GM21360 (cell line): ENCODE measurements around the gene PIGV.

ENCODE experiments used
- ATAC-seq: cut with Tn5 transposase; IDR thresholded peaks from one replicate; pipeline ENCODE4 v1.9.1; 2021; ENCODE audit warnings: mild to moderate bottlenecking, moderate library complexity; ENCODE audit not compliant: unreplicated experiment

Gene PIGV

GRCh38 chr1:26787706-26788514, at the start of gene PIGV:
Gene PIGV (plus strand): TSS chr1:26787950. CDS start chr1:26790816, 2,866 bp downstream.
- ATAC-seq = peak; percentile 50

GRCh38 chr1:26739329-26739914, 48.3 kb upstream of the PIGV start:
- ATAC-seq = no peak

- no peak for ATAC-seq
Observed at GRCh38 chr1:26740023-26740634, 47.6 kb upstream of the PIGV start.

GRCh38 chr1:26740952-26741351, 46.8 kb upstream of the PIGV start:
- ATAC-seq = no peak

DNA sequence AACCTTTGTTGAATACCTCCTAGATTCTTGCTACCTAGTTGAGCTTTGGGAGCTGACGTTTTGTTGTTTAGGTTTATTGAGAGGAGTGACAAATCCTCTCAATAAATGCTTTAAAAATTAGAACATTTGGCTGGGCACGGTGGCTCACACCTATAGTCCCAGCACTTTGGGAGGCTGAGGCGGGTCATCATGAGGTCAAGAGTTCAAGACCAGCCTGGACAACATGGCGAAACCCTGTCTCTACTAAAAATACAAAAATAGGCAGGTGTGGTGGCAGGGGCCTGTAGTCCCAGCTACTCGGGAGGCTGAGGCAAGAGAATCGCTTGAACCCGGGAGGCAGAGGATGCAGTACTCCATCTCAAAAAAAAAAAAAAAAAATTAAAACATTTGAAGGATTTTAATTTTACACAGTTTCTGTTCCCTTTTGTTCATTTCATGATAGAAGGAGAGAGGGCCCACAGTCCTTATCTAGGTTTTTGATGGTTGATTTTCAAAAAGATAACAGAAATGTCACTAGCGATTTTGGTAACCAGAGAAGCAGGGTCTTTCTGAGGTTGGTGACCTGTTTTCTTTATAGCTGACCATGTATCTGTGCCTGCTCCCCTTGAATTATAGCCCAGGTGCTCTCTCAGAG, 44.2 kb upstream of the PIGV start:
- no peak for ATAC-seq

GRCh38 chr1:26744075-26744959, 43.4 kb upstream of the PIGV start:
- peak; percentile 91 for ATAC-seq

GRCh38 chr1:26745191-26745590, 42.6 kb upstream of the PIGV start:
- ATAC-seq = no peak

DNA sequence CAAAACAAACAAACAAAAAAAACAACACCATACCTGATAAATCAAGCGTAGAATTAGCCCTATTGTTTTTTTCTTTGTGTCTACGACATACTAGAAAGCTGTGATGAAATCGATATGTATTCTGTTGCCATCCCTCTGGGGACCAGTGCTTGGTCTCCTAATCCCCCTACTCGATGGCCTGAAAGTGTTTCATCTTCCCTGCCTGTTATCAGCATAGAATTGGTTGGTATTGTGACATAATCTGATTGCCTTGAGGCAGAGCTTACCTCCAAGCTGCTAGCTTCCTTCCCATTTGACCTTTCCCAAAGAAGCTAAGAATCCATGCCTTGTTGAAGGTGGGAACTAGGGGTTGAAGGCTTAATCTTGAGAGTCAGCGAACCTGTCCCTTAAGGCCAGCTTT, 40.7 kb upstream of the PIGV start:
- ATAC-seq = no peak

DNA sequence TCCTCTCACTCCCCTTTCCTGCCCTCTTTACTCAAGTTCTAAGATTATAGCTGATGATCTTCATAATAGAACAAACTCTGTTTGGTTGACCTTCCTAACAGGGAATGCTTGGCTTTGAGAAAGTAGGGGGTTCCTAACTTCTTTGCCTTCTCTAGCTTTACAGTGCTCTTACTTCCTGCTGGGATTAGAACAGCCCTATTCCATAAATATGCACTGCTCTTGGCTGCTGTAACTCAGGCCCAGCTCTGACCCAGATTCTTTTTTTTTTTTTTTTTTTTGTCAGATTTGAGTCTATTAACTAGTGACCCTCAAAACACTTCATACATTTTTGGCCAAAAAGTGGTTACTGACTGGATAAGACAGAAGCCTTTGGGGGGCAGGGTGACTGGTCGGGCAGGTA, 39.4 kb upstream of the PIGV start:
- no peak for ATAC-seq

DNA sequence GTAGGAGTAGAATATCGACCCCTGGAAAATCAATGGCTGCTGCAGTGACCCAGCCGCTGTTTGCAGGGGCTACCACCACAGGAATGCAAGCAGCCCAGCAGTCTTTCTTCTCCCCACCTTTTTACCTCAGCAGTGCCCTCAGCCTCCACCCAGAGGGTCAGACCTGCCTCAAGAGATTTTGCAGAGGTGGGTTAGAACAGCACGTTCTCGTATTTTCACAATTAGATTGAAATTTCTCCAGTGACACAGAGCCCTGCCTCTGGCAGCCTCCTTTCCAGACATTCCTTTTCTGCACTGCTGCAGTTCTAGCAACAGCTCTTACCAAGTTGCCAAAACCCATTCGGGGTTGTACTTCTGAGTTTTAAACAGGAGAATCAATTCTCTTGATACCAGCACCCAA, 38.3 kb upstream of the PIGV start:
- no peak for ATAC-seq

GRCh38 chr1:26750428-26750827, 37.3 kb upstream of the PIGV start:
- ATAC-seq = no peak

GRCh38 chr1:26752519-26752918, 35.2 kb upstream of the PIGV start:
- no peak for ATAC-seq

GRCh38 chr1:26754086-26754874, 33.5 kb upstream of the PIGV start:
- ATAC-seq = no peak

GRCh38 chr1:26758358-26758757, 29.4 kb upstream of the PIGV start:
- ATAC-seq = no peak

DNA sequence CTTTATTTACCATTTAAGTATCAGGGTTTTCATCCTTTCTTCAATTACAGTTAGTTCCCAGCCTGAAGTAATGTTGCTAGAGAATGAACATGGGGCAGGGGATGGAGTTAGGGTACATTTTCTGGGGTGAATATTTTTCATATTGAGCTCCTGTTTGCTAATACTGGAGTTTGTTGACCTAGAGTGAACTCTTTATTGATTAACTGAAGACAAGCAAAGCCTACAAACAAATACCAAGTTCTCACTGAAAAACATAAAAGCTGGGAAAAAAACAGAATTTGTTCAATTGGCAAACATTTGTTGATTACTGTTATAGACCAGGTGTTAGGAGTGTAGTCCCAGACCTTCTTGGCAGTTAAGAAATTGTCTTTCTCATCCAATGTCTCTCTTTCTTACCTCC, 28.2 kb upstream of the PIGV start:
- no peak for ATAC-seq

GRCh38 chr1:26761217-26761616, 26.5 kb upstream of the PIGV start:
- ATAC-seq = no peak

DNA sequence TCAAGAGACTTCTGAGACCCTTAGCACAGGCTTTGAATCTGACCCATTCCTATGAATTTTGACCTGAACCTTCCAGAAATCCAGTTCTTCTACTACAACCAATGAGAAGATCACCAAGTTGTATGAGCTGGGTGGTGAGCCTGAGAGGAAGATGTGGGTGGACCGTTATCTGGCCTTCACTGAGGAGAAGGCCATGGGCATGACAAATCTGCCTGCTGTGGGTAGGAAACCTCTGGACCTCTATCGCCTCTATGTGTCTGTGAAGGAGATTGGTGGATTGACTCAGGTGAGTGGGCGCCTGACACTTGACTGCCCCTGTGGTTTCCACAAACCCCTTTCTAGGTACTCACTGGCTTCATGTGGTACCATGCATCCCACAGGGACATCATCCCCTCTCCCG, 20.0 kb upstream of the PIGV start:
- ATAC-seq = no peak

DNA sequence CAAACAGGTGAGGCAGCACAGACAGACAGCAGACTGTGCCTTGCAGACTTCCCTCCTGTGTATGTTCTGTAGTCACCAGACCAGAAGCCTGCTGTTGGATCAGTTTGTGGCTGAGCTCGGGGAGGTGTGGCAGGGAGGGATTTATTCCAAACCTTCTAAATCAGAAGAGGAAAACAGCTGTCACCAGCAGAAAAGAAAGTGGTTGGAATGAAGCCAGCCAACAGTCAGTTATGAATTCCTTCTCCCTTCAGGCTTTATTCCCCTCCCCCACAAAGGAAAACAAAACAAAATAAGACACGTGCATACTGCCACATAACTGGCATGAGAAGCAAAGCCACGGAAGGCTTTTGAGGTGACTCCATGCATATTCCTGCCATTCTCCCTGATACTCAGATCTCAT, 19.0 kb upstream of the PIGV start:
- no peak for ATAC-seq

GRCh38 chr1:26771285-26771642, 16.5 kb upstream of the PIGV start:
- ATAC-seq = no peak
